HG03280 (cell line): ENCODE measurements around the gene TMEM72.

ENCODE experiments used
- ATAC-seq: cut with Tn5 transposase; IDR thresholded peaks from one replicate; pipeline ENCODE4 v1.9.1; 2021; ENCODE audit warnings: mild to moderate bottlenecking, moderate library complexity; ENCODE audit not compliant: unreplicated experiment

Gene TMEM72

DNA sequence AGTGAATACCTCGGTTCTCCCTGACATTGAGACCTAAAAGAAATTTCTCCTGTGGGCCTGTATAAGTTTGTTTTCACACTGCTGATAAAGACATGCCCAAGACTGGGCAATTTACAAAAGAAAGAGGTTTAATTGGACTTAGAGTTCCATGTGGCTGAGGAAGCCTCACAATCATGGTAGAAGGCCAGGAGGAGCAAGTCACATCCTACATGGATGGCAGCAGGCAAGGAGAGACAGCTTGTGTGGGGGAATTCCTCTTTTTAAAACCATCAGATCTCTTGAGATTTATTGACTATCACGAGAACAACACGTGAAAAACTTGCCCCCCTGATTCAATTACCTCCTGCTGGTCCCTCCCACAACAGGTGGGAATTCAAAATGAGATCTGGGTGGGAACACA is 6.7 kb downstream of the TMEM72 start:
- ATAC-seq: no peak

DNA sequence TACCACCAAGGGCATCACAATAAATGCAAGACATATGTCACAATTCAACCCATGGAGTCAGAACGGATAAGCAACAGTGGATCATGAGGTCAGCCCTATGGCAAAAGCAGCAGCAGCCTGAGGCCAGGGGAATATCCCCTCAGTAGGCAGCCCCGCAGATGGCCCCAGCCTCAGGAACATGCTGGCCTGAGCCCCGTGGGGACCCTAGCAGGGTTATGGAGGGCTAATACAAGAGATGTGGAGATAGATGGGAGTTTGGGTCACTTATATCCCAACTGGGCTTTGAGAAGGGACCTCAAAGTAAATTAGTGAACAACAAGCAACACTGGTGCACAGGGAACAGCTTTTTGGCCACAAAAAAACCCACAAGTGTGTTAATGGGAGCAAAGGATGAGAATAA is 9.1 kb downstream of the TMEM72 start:
- ATAC-seq: no peak

DNA sequence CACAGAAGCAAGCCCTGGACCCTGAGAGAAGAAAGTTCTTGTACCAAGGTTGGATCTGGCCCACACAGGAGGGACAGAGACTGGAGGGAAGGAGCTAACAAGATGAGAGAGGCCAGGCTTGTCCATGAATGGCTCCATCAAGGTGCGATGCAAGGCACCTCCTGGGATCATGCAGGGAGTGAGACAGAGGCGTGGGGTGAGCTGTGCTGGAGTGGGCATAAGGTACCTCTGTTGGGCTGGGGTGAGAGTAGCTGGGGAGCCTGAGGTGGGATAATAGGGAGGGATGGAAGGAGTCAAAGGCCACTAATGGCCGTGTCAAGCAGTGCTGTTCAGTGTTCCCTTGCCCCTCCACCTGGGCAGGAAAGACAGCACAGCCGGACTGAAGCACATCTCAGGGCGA is 9.9 kb downstream of the TMEM72 start:
- no peak for ATAC-seq

DNA sequence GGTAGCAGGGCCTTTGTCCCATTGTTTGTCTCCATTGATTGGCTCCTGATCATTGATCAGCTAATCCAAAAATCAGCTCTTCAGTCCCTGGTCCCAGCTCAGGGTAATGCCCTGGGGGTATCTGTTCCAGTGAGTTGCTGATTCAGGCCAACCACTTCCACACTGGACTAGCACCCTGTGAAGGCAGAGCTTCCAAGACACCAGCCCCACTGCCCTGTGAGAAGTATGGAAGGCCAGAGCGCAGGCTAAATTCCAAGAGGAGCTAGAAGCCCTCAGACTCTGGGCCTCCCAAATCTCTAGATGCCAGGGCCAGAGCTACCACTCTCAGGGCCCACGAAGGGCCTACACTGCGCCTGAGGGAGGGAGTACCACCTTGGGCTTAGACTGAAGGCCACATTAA is 10.4 kb downstream of the TMEM72 start:
- no peak for ATAC-seq

DNA sequence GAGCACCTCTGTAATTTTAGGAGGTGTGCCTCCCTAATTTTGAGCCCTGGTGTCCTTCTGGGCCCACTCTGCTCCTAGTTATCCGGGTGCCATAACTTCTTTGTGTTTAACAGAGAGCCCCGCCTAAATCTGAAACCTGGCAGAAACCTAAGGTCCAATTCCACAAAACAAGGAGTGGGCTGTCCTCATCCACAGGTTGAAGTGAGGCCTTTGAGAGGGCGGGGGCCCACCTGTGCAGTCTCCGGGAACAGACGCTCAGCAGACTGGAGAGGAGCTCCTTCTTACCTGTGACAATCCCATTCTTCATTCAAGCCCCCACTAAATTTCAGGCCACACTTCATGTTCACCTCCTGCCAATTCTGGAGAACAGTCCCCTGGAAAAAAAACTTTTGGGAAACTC is 10.9 kb downstream of the TMEM72 start:
- ATAC-seq: no peak

DNA sequence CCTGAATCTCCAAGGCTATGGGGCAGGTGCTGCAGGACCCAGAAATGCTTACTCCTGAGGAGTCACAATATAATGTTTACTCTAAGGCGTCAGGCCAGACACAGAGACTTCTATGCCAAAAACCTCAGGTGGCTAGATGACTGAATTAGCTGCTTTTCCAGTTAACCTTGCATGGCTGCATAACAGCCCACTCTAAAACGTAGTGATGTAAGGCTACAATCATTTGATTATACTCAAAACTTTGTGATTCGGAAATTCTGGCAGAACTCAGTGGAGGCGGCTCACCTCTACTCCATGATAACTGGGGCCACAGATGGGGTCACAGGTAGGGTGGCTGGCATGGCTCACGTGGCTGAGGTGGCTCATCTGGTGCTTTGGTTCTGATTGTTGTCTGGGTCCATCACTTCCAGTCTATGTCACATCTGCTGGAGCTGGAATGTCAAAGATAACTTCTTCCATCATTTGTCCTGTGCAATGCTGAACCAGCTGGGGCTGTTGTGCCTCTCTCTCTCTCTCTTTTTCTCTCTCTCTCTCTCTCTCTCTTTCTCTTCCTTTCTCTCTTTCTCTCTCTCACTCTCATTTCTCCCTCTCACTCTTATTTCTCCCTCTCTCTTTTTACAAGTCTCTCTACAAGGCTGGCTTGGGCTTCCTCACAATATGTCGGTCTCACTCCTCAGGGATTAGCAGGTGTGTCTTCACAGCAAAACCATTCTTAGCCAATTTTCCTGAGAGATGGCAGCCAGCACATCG is 11.8 kb downstream of the TMEM72 start:
- ATAC-seq: no peak

DNA sequence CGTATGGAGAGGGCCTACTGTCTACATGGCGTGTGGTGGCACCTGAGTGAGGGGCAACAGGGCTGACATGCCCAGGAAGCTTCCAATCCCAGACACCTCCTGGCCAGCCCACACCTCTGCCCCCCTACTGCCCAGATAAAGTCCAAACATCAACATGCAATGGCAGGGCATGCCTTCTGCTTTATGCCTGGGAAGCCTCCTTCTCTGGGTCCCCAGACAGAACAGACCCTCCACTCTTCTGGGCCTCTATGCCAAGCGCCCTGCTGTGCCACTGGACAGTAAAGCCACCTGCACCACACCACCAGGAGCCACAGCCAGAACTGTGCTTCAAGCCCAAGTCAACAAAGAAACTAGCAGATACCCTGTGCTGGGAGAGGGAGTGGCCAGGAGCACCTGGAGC is 12.5 kb downstream of the TMEM72 start:
- ATAC-seq: no peak

DNA sequence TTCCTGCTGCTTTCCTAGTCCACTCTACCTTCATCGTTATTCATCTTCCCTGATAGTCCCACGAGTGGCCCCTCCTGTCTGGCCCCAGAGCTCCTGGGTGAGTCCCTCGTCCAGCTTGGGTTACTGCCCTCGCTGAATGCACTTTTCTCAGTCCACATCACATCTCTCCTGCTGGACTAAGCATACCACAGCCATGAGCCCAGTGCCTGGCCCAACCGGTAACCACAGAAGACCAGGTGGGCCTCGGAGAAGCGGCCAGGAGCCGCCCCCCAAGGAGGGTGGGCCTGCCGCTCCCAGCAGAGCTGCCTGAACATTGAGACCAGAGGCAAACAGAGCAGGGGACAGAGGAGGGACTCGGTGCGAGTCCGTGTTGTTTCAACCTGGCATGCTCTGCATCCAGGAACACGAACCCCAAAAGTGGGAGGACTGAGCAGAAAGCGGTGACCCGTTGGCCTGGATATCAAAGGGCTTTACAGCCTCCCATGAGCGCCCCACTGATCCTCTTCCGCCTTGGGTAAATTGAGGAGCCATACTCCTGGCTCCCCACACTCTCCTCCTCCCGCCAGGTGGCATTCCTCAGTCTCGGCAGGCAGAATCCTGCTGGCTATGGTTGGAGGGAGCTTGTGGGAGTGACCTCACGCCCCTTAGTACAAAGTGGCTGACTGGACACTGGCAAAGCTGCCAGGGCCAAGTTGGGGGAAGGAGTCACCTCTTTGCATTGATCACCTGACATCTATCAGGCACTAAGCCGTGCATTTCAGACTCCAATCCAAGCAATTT is 13.3 kb downstream of the TMEM72 start:
- ATAC-seq: no peak

DNA sequence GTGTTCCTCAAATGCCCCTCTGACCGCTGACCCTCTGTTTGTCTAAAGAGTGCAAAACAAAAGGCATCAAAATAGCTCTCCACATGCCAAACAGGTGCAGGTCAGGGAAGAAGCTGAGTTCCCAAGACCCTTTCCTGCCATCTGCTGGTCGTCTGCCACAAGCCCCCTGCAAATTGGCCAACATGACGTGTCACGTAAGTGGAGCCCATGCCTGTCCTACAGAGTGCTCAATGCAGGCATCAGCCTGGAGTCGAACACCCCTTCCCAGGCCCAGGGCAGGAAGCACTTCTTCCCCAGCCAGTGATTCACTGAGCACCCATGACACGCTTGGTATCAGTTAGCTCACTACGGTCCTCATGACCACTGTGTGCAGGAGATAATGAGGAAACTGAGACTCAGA is 14.1 kb downstream of the TMEM72 start:
- no peak for ATAC-seq

DNA sequence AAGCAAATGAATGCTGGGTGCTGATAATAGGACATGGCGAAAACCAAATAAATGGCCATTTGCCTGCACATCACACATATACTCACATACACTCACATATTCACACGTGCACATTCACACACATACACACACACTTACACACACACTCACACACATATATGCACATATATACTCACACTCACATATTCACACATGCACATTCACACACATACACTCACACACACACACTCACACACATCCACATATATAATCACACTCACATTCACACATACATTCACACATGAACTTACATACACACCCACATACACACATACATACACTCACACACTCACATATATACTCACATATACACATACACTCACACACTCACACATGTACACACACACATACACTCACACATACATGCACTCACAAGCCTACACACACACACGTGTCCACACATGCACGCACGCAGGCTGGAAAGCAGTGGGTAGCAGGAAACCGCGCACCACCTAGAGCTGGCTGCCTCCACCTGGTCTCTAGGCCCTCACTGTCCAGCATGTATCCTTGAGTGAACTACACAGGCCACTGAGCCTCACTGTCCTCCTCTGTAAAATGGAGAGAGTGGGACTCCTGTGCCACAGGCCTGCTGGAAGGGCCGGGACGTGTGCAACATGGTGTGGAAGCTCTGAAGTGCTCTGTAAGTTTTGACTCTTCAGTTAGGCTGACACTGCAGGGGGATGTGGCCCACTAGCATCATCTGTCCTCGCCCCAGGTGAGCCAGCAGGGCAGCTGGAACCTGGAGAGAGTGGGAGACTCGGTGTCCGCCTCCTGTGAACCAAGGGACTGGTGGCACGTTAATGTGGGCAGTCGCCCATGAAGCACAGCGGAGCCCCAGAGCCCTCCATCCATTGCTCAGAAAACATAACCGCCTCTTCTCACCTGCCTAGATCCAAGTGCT is 14.9 kb downstream of the TMEM72 start:
- no peak for ATAC-seq

DNA sequence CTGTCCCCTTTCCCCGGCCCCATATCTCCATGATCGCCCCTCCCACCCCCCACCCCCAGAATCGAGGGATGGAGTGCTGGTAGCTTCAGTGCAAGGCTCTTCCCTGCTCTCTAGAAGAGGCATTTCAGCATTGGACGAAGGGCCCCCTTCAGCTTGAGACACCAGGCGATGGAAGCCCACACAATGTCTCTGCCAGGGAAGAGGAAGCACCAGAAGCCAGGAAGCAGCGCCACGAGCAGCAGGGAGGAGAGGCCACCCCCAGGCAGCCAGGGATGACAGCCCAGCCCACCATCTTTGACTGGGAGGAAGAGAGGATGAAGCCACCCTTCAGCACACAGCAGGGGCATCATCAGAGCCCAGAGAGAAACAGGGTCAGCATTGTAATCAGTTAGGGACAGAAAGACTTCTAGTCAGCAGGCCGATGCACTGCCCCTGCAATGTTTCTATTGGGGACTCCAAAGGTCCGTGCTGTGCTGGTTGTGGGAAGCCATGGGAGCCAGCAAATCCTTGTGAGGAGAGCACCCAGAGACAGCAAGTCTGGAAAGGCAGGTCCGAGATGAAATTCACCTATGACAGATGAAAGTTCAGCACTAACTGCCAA is 15.7 kb downstream of the TMEM72 start:
- ATAC-seq: no peak

DNA sequence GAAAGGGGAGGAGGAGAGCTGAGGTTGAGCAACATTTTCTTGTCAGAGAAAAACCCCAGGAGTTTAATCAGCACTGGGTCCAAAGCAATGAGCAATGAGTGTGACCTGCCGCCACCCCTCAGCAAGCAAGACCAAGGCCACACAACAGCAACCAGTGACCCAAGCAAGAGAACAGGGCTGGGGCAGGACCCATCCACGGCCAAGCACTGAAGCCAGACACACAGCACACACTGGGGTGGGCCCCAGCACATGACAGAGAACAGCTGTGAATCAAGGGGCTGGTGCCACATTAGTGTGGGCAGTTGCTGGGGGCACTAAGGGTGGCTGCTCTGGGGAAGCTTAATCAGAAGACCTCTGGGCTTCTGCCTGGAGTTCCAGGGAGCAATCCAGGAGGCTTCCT is 16.2 kb downstream of the TMEM72 start:
- no peak for ATAC-seq

DNA sequence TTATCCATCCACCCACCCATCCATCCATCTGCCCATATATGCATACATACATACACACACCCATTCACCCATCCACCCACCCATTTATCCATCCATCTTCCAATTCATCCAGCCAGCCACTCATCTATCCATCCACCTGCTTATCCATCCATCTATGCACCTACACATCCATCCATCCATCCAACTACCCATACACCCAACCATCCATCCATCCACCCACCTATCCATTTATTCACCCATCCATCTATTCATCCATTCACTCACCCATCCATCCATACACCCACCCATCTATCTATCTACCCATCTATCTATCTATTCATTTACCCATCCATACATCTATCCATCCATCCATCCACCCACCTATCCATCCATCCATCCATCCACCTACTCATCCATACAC is 17.3 kb downstream of the TMEM72 start:
- no peak for ATAC-seq

DNA sequence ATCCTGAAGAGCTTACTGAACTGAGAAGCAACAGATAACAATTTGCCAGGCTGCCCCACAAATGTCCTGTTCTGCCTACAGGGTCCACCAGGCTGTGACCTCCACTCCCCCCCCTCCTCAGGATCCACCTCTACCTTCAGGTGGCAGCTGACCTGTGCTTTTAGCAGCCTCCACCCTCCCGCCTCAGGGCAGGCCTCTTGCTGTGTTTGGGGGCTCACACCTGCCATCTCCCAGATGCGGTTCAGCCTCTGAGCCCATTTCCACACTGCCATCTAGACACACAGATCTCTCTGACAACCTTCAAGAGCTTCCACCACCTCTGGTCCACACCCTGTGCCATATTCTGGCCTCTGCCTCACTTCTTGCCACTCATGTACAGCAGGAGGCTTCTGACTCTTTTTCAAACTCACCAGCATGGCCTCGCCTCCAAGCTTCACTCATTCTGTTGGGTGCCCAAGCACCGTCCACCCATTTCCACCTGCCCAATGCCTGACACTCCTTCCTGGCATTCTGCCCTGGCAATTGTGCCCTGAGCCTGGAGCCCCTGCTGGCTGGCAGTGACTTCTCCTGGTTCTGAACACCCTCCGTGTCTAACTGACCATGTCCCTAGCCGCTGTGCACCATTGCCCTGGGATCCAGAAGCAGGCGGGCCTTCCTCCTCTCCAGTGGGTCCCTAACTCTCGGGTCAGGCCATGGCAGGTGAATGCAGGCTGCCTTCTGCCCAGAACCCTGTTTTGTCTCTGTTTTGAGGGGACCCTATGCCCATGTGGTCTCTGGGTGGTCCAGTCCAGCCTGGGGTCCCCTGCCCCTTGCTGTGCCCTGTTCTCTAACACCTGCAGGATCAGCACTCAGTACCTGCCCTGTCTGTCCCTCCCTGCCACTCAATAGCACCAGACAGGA is 18.5 kb downstream of the TMEM72 start:
- ATAC-seq: no peak

DNA sequence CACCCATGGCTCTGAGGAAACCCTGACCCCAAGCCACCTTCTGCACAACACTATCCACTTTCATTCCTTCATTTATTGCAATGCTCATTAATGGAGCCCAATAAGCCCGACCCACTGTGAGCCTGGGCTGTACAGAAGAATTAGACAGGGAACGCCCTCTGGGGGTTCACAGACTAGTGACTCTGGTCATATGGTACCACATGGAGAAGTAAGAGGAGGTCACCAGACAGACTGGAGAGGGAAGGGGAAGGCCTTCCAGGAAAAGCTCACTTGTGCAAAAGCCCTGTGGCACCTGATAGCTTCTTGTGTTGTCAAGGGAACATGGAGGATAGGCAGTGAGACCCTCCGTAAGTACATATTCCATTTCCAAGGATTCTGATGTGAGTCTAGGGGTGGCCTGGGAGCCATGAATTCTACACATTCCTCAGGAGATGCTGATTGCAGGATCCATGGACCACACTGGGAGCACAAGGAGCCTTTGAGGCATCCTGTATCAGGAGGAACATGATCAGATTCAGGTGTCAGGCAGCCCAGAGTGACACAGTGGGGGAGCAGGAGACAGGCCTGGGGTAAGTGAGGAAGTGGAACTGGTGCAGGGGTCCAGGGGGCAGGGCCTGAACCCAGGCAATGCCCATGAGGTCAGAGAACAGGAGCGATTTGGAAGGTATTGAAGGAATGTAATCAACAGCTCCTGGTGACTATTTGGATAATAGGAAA is 19.9 kb downstream of the TMEM72 start:
- no peak for ATAC-seq

DNA sequence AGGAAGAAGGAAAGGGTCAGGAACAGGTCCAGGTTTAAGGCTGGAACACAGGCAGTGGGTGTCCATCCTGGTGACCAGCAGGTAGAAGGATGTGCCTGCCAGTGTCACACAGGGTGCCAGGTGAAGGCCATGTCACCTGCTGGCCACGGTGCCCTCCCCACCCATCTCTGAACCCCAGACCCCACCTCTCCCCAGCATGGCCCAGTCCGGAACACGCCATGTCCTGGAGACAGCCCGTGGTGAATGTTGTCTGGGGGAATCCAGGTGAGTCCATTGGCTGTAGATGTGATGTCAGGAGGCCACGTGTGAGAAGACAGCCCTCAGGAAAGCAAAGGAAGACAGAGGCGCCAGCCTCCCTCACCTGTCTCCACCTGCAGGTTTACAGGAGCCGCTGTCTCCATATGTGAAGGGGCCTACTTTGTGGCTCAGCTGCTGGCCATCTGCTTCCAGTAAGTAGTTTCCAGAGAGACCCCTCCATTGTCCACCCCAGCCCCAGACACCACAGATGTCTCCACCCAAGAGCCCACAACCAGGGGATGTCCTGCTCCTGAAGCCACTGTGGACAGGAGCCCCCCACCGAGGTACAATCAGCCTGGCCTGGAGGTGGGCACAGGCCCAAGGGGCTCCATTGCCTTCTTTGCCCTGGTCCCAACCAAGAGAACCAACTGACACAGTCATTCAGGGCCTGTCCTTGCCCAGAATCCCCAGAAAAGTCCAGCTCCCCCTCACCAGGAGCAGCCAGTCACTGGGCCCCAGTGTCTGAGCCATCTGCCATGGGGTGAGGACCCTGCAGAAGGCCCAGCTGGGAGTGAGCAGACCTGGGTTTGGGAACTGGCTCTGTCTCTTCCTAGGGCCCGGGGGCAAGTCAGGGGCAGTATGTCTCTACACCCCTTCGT is 20.7 kb downstream of the TMEM72 start:
- ATAC-seq: no peak

DNA sequence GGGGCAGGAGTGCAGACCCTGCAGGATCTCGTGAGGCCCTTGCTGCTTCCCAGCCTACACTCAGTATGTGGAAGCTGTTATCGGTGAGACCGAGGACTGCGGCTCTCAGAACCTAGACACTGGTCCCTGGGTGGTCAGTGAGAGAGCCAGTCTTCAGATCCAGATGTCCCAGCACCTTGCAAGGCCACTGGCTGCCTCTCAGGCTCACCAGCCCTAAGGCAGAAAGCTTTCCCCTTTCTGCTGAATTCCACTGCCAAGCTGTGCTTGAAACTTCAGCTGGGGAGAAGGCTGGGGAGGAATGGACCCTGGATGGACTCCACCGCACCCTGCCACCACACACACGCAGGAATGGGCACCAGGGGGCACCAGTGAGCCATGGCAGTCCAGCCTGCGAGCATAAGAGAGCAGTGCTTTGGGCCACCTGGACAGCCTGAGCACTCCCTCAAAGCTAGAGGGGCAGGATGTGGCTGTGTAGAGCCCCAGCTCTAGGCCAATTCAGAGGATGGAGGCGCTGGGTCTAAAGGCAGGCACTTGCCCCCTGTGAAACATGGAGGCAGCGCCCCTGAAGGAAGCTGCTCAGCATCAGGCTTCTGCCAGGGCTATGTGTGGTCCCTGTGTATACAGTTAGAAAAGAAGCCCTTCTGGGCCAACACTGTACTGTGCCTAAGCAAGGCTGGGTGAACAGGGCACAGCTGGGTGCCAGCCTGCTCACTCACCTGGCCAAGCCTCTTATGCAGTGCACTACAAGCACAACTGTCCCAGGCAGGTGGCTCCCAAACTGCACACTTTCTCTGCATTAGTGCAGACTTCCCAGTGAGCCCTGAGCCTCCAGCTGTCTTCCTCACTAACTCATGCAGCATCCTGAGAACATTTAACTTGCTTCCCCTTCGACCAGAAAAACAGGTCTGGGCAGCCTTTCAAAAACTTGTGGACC is 21.6 kb downstream of the TMEM72 start:
- peak; percentile 96 for ATAC-seq
